Ishikawa (cell line): ENCODE results near the gene AIG1.

Experiments used
- CEBPB ChIP-seq: IDR thresholded peaks from 2 replicates; pipeline ENCODE4 v1.6.1; 2012
- CREB1 ChIP-seq: IDR thresholded peaks from 2 replicates; pipeline ENCODE4 v1.6.1; 2012; ENCODE audit warnings: low read depth
- EGR1 ChIP-seq: IDR thresholded peaks from 2 replicates; pipeline ENCODE4 v1.6.1; 2012
- FOXM1 ChIP-seq: IDR thresholded peaks from 2 replicates; pipeline ENCODE4 v1.6.1; 2012; ENCODE audit warnings: low read depth, borderline replicate concordance
- MAX ChIP-seq: IDR thresholded peaks from 2 replicates; pipeline ENCODE4 v1.6.1; 2012
- NFIC ChIP-seq: IDR thresholded peaks from 2 replicates; pipeline ENCODE4 v1.6.1; 2012
- RAD21 ChIP-seq: IDR thresholded peaks from 2 replicates; pipeline ENCODE4 v1.6.1; 2012; ENCODE audit warnings: low read depth
- REST ChIP-seq: IDR thresholded peaks from 2 replicates; pipeline ENCODE4 v1.6.1; 2012; ENCODE audit warnings: low read depth, mild to moderate bottlenecking
- TAF1 ChIP-seq: IDR thresholded peaks from 2 replicates; pipeline ENCODE4 v1.6.1; 2012; ENCODE audit warnings: low read depth, mild to moderate bottlenecking
- TCF12 ChIP-seq: IDR thresholded peaks from 2 replicates; pipeline ENCODE4 v1.6.1; 2012; ENCODE audit warnings: low read depth
- TEAD4 ChIP-seq: IDR thresholded peaks from 2 replicates; pipeline ENCODE4 v1.6.1; 2012
- USF1 ChIP-seq: IDR thresholded peaks from 2 replicates; pipeline ENCODE4 v1.6.1; 2012
- YY1 ChIP-seq: IDR thresholded peaks from 2 replicates; pipeline ENCODE4 v1.6.1; 2012; ENCODE audit warnings: low read depth
- ZBTB7A ChIP-seq: IDR thresholded peaks from 2 replicates; pipeline ENCODE4 v1.6.1; 2012; ENCODE audit warnings: low read depth

GRCh38 chr6:143151381-143151780 is 90.7 kb downstream of the AIG1 start:
- TF ChIP-seq CREB1: no peak
- no peak for TF ChIP-seq TEAD4
- no peak for TF ChIP-seq RAD21
- TF ChIP-seq USF1: no peak
- no peak for TF ChIP-seq TCF12
- no peak for TF ChIP-seq MAX
- TF ChIP-seq TAF1: no peak
- TF ChIP-seq EGR1: no peak
- no peak for TF ChIP-seq CEBPB
- TF ChIP-seq YY1: no peak
- TF ChIP-seq NFIC: no peak
- no peak for TF ChIP-seq ZBTB7A
- TF ChIP-seq REST: no peak
- no peak for TF ChIP-seq FOXM1
